Activated naive CD4-positive, alpha-beta T cell treated with anti-CD3 and anti-CD28 coated beads, Interleukin-2, amount 50 U/mL, for 72 hours (primary cell): ENCODE measurements around the gene ENAH. TPM values are rescaled to one million over a fixed set of nuclear protein-coding genes. Genes with fewer than 3 reads are reported as not detected.
"Not testable (repeated sequence)": the region's sequence is repeated elsewhere in the genome, so short reads cannot be mapped to it uniquely, and the experiment has no call there.

Source experiments
- ATAC-seq, 2 donors: fragments of 150-1000 bp; cut with Tn5 transposase; 2 replicates each; pipeline ENCODE4 v1.10.0; 2021; ENCODE audit warnings: mild to moderate bottlenecking in 2 of 2, moderate library complexity in 2 of 2
- DNase-seq, 2 donors: peaks; one replicate each; pipeline ENCODE4 v3.0.0; 2021 to 2022; ENCODE audit warnings: low spot score in 2 of 2
- H3K27ac Mint-ChIP-seq, 2 donors: one replicate each; pipeline ENCODE4 v1.8.0; 2022; ENCODE audit warnings: mild to moderate bottlenecking in 2 of 2, mixed read lengths in 2 of 2
- H3K36me3 Mint-ChIP-seq, 2 donors: one replicate each; pipeline ENCODE4 v1.8.0; 2022; ENCODE audit warnings: mixed read lengths in 2 of 2
- H3K9me3 Mint-ChIP-seq, 2 donors: one replicate each; pipeline ENCODE4 v1.8.0; 2022; ENCODE audit warnings: mixed read lengths in 2 of 2
- total RNA-seq, 2 donors: library from RNA; stranded (reverse); gene quantifications; one replicate each; pipeline ENCODE4 v1.2.3, GENCODE V29; 2022

The ENAH gene
- total RNA-seq, 2 donors from 2014 or later = 0.09 to 0.89 TPM

- Mint-ChIP-seq H3K36me3 (no peaks in the 10 kb centered on the region), H3K27ac (no peak overlapping the region), H3K9me3 (no peaks in the 10 kb centered on the region)
- ATAC-seq = no peak
- DNase-seq = no peak
These were observed 118.2 kb downstream of the ENAH start for GRCh38 chr1:225534772-225535171.

GRCh38 chr1:225534135-225534534, 118.8 kb downstream of the ENAH start:
- Mint-ChIP-seq H3K36me3 (no peaks in the 10 kb centered on the region), H3K9me3 (no peaks in the 10 kb centered on the region), H3K27ac (no peak overlapping the region)
- no peak for ATAC-seq
- no peak for DNase-seq

- Mint-ChIP-seq H3K27ac (no peak overlapping the region), H3K9me3 (no peaks in the 10 kb centered on the region), H3K36me3 (no peaks in the 10 kb centered on the region)
- no peak for ATAC-seq
- DNase-seq = no peak
These were observed 119.7 kb downstream of the ENAH start for GRCh38 chr1:225533238-225533637.

- Mint-ChIP-seq H3K9me3 (no peaks in the 10 kb centered on the region), H3K36me3 (no peaks in the 10 kb centered on the region), H3K27ac (no peak overlapping the region)
- ATAC-seq = no peak
- no peak for DNase-seq
These were observed 120.5 kb downstream of the ENAH start for GRCh38 chr1:225532240-225532944.

GRCh38 chr1:225529726-225530125, 123.2 kb downstream of the ENAH start:
- no peak for ATAC-seq
- no peak for DNase-seq
- H3K36me3 Mint-ChIP-seq = no peaks in the 10 kb centered on the region
- no peak overlapping the region for H3K27ac Mint-ChIP-seq
- H3K9me3 Mint-ChIP-seq = no peaks in the 10 kb centered on the region

GRCh38 chr1:225527575-225527974, 125.3 kb downstream of the ENAH start:
- ATAC-seq = no peak
- no peak for DNase-seq
- Mint-ChIP-seq H3K9me3 (no peaks in the 10 kb centered on the region), H3K27ac (no peak overlapping the region), H3K36me3 (no peaks in the 10 kb centered on the region)

GRCh38 chr1:225526878-225527277, 126.0 kb downstream of the ENAH start:
- no peaks in the 10 kb centered on the region for H3K9me3 Mint-ChIP-seq
- DNase-seq (no peak), ATAC-seq (no peak)
- no peaks in the 10 kb centered on the region for H3K36me3 Mint-ChIP-seq
- no peak overlapping the region for H3K27ac Mint-ChIP-seq

GRCh38 chr1:225525377-225525776, 127.5 kb downstream of the ENAH start:
- no peaks in the 10 kb centered on the region for H3K36me3 Mint-ChIP-seq

GRCh38 chr1:225524570-225524969, 128.4 kb downstream of the ENAH start:
- no peaks in the 10 kb centered on the region for H3K36me3 Mint-ChIP-seq
- no peaks in the 10 kb centered on the region for H3K9me3 Mint-ChIP-seq
- no peak for ATAC-seq
- DNase-seq = no peak
- H3K27ac Mint-ChIP-seq = no peak overlapping the region

More at GRCh38 chr1:225525377-225525776, 127.5 kb downstream of the ENAH start:
- no peak for DNase-seq
- H3K9me3 Mint-ChIP-seq = no peaks in the 10 kb centered on the region
- no peak for ATAC-seq
- H3K27ac Mint-ChIP-seq = no peak overlapping the region

- no peaks in the 10 kb centered on the region for H3K36me3 Mint-ChIP-seq
- DNase-seq = no peak
- no peak overlapping the region for H3K27ac Mint-ChIP-seq
- H3K9me3 Mint-ChIP-seq = no peaks in the 10 kb centered on the region
- ATAC-seq = no peak
These were observed 129.5 kb downstream of the ENAH start for GRCh38 chr1:225523263-225523950.

- ATAC-seq (no peak), DNase-seq (no peak)
- Mint-ChIP-seq H3K36me3 (no peaks in the 10 kb centered on the region), H3K9me3 (no peaks in the 10 kb centered on the region), H3K27ac (no peak overlapping the region)
These were observed 130.2 kb downstream of the ENAH start for GRCh38 chr1:225522588-225523262.

GRCh38 chr1:225520587-225521227, 132.2 kb downstream of the ENAH start:
- ATAC-seq (no peak), DNase-seq (no peak)
- H3K27ac Mint-ChIP-seq = no peak overlapping the region
- H3K36me3 Mint-ChIP-seq = no peaks in the 10 kb centered on the region
- no peaks in the 10 kb centered on the region for H3K9me3 Mint-ChIP-seq

GRCh38 chr1:225519166-225519863, 133.6 kb downstream of the ENAH start:
- no peak for DNase-seq
- no peaks in the 10 kb centered on the region for H3K36me3 Mint-ChIP-seq
- no peak overlapping the region for H3K27ac Mint-ChIP-seq
- ATAC-seq = no peak
- H3K9me3 Mint-ChIP-seq = no peaks in the 10 kb centered on the region

GRCh38 chr1:225517697-225518096, 135.2 kb downstream of the ENAH start:
- H3K27ac Mint-ChIP-seq = no peak overlapping the region
- H3K36me3 Mint-ChIP-seq = no peaks in the 10 kb centered on the region
- ATAC-seq = no peak
- DNase-seq = no peak
- H3K9me3 Mint-ChIP-seq = no peaks in the 10 kb centered on the region

GRCh38 chr1:225517221-225517620, 135.7 kb downstream of the ENAH start:
- no peaks in the 10 kb centered on the region for H3K9me3 Mint-ChIP-seq
- DNase-seq = no peak
- no peak overlapping the region for H3K27ac Mint-ChIP-seq
- no peaks in the 10 kb centered on the region for H3K36me3 Mint-ChIP-seq
- ATAC-seq = no peak

GRCh38 chr1:225514671-225515081, 138.2 kb downstream of the ENAH start:
- no peak overlapping the region for H3K27ac Mint-ChIP-seq
- ATAC-seq (no peak), DNase-seq (no peak)
- no peaks in the 10 kb centered on the region for H3K9me3 Mint-ChIP-seq
- H3K36me3 Mint-ChIP-seq = no peaks in the 10 kb centered on the region

- H3K36me3 Mint-ChIP-seq, H3K27ac Mint-ChIP-seq, H3K9me3 Mint-ChIP-seq, DNase-seq, ATAC-seq: not testable (repeated sequence)
These were observed 139.3 kb downstream of the ENAH start for GRCh38 chr1:225513576-225513975.
